Measurements from ENCODE around the gene FGD1.

DNA sequence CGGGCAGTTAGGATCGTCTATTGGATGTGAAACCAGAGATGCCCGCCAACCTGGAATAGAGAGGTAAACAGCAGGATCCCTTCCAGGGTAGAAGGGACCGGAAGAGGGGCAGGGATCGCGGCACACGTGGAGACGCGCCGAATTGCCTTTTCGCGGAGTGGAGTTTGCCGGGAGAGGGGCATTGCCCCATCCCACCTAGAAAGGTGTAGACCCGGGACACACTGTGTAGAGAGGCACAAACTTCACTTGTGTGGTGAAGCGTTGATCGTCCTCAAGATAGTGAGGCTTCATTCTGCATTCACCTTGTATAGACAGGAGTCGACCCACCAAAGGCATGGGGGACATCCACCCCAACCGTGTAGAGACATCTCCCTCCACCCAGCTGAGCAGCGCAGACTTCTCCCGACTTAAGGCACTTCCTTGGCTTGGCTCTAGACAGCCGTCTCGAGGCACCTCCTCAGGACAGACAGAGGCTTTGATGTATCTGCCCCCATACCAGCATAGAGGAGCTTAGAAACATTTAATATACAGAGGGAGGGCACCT, 34.4 kb upstream of the FGD1 start:
- no peak for TF ChIP-seq ARNT (IDR thresholded peaks at IDR 0.05)
- TF ChIP-seq FOXM1 (IDR thresholded peaks at IDR 0.05; ENCODE audit: borderline replicate concordance): no peak
- no peak for TF ChIP-seq FOXA1 (IDR thresholded peaks at IDR 0.05)
- TF ChIP-seq ELF4 (IDR thresholded peaks at IDR 0.05): no peak
- TF ChIP-seq SP1 (IDR thresholded peaks at IDR 0.05): no peak

Measured in HEK293T (cell line).